K562 (cell line): ENCODE measurements around the gene CTDNEP1. TPM values are rescaled to one million over a fixed set of nuclear protein-coding genes. Genes with fewer than 3 reads are reported as not detected.

ENCODE experiments used
- ADNP ChIP-seq: fragments of 200-800 bp; sonication (Bioruptor generic); IDR thresholded peaks from 2 replicates; pipeline ENCODE4 v1.6.1; 2016; ENCODE audit warnings: missing genetic modification characterization, missing compliant biosample characterization
- AFF4 ChIP-seq: sonication (generic); formaldehyde crosslinking; IDR thresholded peaks from 2 replicates; pipeline ENCODE4 v1.8.0; 2023; ENCODE audit warnings: mild to moderate bottlenecking, missing genetic modification reagents
- CEBPG ChIP-seq, 3 experiments: fragments of 200-800 bp in 1 of 3; sonication (Bioruptor generic) in 1 of 3; sonication (generic) in 1 of 3; formaldehyde crosslinking in 1 of 3; IDR thresholded peaks in 2 of 3; conservative IDR thresholded peaks in 1 of 3; 2 replicates each; pipeline versions ENCODE4 v1.6.1 to v1.8.0; 2016 to 2022; ENCODE audit warnings: missing compliant biosample characterization in 2 of 3, missing genetic modification characterization in 2 of 3, mild to moderate bottlenecking in 1 of 3, missing genetic modification reagents in 1 of 3
- GABPA ChIP-seq: fragments of 200-800 bp; sonication (Bioruptor generic); conservative IDR thresholded peaks from 2 replicates; pipeline ENCODE4 v1.6.1; 2016; ENCODE audit warnings: low read depth, missing genetic modification characterization, missing compliant biosample characterization
- GATA2 ChIP-seq: sonication (generic); formaldehyde crosslinking; IDR thresholded peaks from 2 replicates; pipeline ENCODE4 v1.4.0; 2020; ENCODE audit warnings: mild to moderate bottlenecking, missing genetic modification reagents
- HMGN3 ChIP-seq: IDR thresholded peaks from 2 replicates; pipeline ENCODE4 v1.6.1; 2011; ENCODE audit warnings: borderline replicate concordance, low read depth, mild to moderate bottlenecking, mixed read lengths, low read length; ENCODE audit not compliant: insufficient read length; ENCODE audit errors: extremely low read depth
- ILF3 ChIP-seq: fragments of 450-650 bp; IDR thresholded peaks from 2 replicates; pipeline ENCODE4 v1.6.1; 2018; ENCODE audit warnings: antibody characterized with exemption, mild to moderate bottlenecking, moderate library complexity, borderline replicate concordance
- IRF2 ChIP-seq: sonication (generic); formaldehyde crosslinking; IDR thresholded peaks from 2 replicates; pipeline ENCODE4 v1.8.1; 2022; ENCODE audit warnings: mild to moderate bottlenecking, missing genetic modification reagents
- MAZ ChIP-seq, 2 experiments: fragments of 450-650 bp in 1 of 2; sonication (generic) in 1 of 2; formaldehyde crosslinking; IDR thresholded peaks in 1 of 2; conservative IDR thresholded peaks in 1 of 2; 2 replicates each; pipeline versions ENCODE4 v1.4.0 to v1.5.0; 2020; ENCODE audit warnings: mild to moderate bottlenecking in 1 of 2, missing genetic modification reagents in 1 of 2
- NCOR1 ChIP-seq: fragments of 450-650 bp; IDR thresholded peaks from 2 replicates; pipeline ENCODE4 v1.6.1; 2016; ENCODE audit warnings: mild to moderate bottlenecking, moderate library complexity
- RB1 ChIP-seq: fragments of 450-650 bp; IDR thresholded peaks from 2 replicates; pipeline ENCODE4 v1.6.1; 2017; ENCODE audit warnings: low read depth, mild to moderate bottlenecking
- SETDB1 ChIP-seq: IDR thresholded peaks from one replicate; pipeline ENCODE4 v1.6.1; 2012; ENCODE audit warnings: low read length, control low read depth, inconsistent platforms
- SREBF2 ChIP-seq: sonication (generic); formaldehyde crosslinking; IDR thresholded peaks from 2 replicates; pipeline ENCODE4 v1.4.0; 2020; ENCODE audit warnings: mild to moderate bottlenecking, missing genetic modification reagents
- TARDBP ChIP-seq: fragments of 450-650 bp; IDR thresholded peaks from 2 replicates; pipeline ENCODE4 v1.6.1; 2016
- TRIM28 ChIP-seq: fragments of 450-650 bp; IDR thresholded peaks from 2 replicates; pipeline ENCODE4 v1.6.1; 2017
- ZBTB34 ChIP-seq: fragments of 250-450 bp; sonication (Bioruptor Pico); IDR thresholded peaks from 2 replicates; pipeline ENCODE4 v1.8.0; 2021; ENCODE audit warnings: mild to moderate bottlenecking, moderate library complexity
- ZBTB9 ChIP-seq: fragments of 450-650 bp; formaldehyde crosslinking; IDR thresholded peaks from 2 replicates; pipeline ENCODE4 v1.4.0; 2020; ENCODE audit warnings: mild to moderate bottlenecking, moderate library complexity
- ZNF316 ChIP-seq: fragments of 450-650 bp; IDR thresholded peaks from 2 replicates; pipeline ENCODE4 v1.6.1; 2016
- ZNF384 ChIP-seq: IDR thresholded peaks from 2 replicates; pipeline ENCODE4 v1.6.1; 2012; ENCODE audit warnings: low read depth, low read length, improper control_type of control experiment
- ZNF586 ChIP-seq: fragments of 450-650 bp; formaldehyde crosslinking; conservative IDR thresholded peaks from 2 replicates; pipeline ENCODE4 v1.4.0; 2020; ENCODE audit warnings: mild to moderate bottlenecking, moderate library complexity
- ZNF717 ChIP-seq: fragments of 250-450 bp; sonication (Bioruptor Pico); IDR thresholded peaks from 2 replicates; pipeline ENCODE4 v1.5.0; 2021
- ZNF778 ChIP-seq: fragments of 450-650 bp; formaldehyde crosslinking; IDR thresholded peaks from 2 replicates; pipeline ENCODE4 v1.4.0; 2020; ENCODE audit warnings: mild to moderate bottlenecking, moderate library complexity
- polyA plus RNA-seq, 8 experiments: library from polyadenylated mRNA; depleted of rRNA in 4 of 8; stranded (reverse) in 5 of 8; unstranded in 3 of 8; fragments of >200 nt; fragmentation: Nextera tagmentation in 2 of 8; fragmentation: Illumina TruSeq in 1 of 8; extraction: Ambion mirVana in 2 of 8; extraction: Trizol in 1 of 8; gene quantifications; 2 replicates each; pipeline versions ENCODE4 v1.2.1 to v1.2.3, GENCODE V29; 2011 to 2014; ENCODE audit warnings: inconsistent platforms in 1 of 8, missing spikeins in 1 of 8
- total RNA-seq, 7 experiments: library from RNA; depleted of rRNA in 6 of 7; stranded (reverse); fragments of >200 nt in 6 of 7; fragmentation: Illumina TruSeq in 2 of 7; extraction: Trizol in 2 of 7; gene quantifications; 2 replicates each; pipeline versions ENCODE4 v1.2.1 to v1.2.3, GENCODE V29; 2011 to 2021; ENCODE audit warnings: low replicate concordance in 1 of 7
- TF ChIP-seq, protein P1 (sequence below): fragments of 450-650 bp; IDR thresholded peaks from 2 replicates; pipeline ENCODE4 v1.6.1; 2016; ENCODE audit warnings: missing biosample characterization, missing genetic modification characterization

Gene CTDNEP1
- total and polyA plus RNA-seq, 9 of the 15 experiments (the other 6 are each of a cell fraction or from before 2014, with no cell fraction given), result 10.7 to 150 (median 28.5) TPM

GRCh38 chr17:7280519-7281073 is 29.1 kb upstream of the CTDNEP1 start (continued):
- TF ChIP-seq ZNF316 (no peak), ILF3 (no peak), CEBPG (CRISPR knock-in tag; IDR thresholded peaks at IDR 0.05) (no peak), CEBPG (tag; conservative IDR thresholded peaks at IDR 0.05 in 1 of 2, IDR thresholded peaks at IDR 0.05 in 1 of 2) (no peak), ZNF586 (no peak), GATA2 (CRISPR knock-in tag) (no peak), ZBTB34 (CRISPR knock-in tag) (no peak), HMGN3 (no peak), AFF4 (no peak; the same call in 1 of the 2 replicates), ZNF384 (no peak), NCOR1 (no peak), ZNF717 (CRISPR knock-in tag) (no peak), IRF2 (CRISPR knock-in tag) (no peak), TARDBP (no peak), GABPA (no peak), TRIM28 (0 out of 2 replicates have a peak, but pooled peaks have one; percentile 21), SETDB1 (no peak), ADNP (no peak), RB1 (peak; percentile 55; the same call in 1 of the 2 replicates), MAZ (CRISPR knock-in tag; conservative IDR thresholded peaks at IDR 0.05 in 1 of 2, IDR thresholded peaks at IDR 0.05 in 1 of 2) (no peak; a peak in 2 of 4 replicates), ZBTB9 (CRISPR knock-in tag) (no peak), ZNF778 (CRISPR knock-in tag) (no peak), SREBF2 (CRISPR knock-in tag) (no peak)
- TF ChIP-seq, protein P1, sequence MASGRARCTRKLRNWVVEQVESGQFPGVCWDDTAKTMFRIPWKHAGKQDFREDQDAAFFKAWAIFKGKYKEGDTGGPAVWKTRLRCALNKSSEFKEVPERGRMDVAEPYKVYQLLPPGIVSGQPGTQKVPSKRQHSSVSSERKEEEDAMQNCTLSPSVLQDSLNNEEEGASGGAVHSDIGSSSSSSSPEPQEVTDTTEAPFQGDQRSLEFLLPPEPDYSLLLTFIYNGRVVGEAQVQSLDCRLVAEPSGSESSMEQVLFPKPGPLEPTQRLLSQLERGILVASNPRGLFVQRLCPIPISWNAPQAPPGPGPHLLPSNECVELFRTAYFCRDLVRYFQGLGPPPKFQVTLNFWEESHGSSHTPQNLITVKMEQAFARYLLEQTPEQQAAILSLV (tag), result no peak
